Tibial nerve (tissue), 4 donors: Measurements from ENCODE around the gene CIZ1.

Experiments used
- CTCF ChIP-seq, 5 experiments: fragments of 200-600 bp in 3 of 5; fragments of 450-650 bp in 2 of 5; sonication (generic) in 3 of 5; IDR thresholded peaks; one replicate each; pipeline ENCODE4 v1.5.1; 2016 to 2019; ENCODE audit warnings: antibody characterized with exemption in 5 of 5, mild to moderate bottlenecking in 3 of 5, moderate library complexity in 2 of 5
- EP300 ChIP-seq, 2 donors: sonication (generic); formaldehyde crosslinking; IDR thresholded peaks; one replicate each; pipeline ENCODE4 v1.6.1; 2017; ENCODE audit warnings: antibody characterized with exemption in 2 of 2, mild to moderate bottlenecking in 1 of 2
- POLR2A ChIP-seq, 2 donors: fragments of 450-650 bp; IDR thresholded peaks; one replicate each; pipeline ENCODE4 v1.6.1; 2017; ENCODE audit warnings: antibody characterized with exemption in 2 of 2, mild to moderate bottlenecking in 2 of 2, moderate library complexity in 2 of 2

- TF ChIP-seq CTCF (IDR thresholded peaks at IDR 0.05) (peak; percentile 94 to 99 (median 97)), POLR2A (IDR thresholded peaks at IDR 0.05) (peak in 1 of 2 donors; percentile 14), EP300 (IDR thresholded peaks at IDR 0.05) (no peak)
These were observed 11.8 kb upstream of the CIZ1 start, which contains the start of gene DNM1 for GRCh38 chr9:128203024-128203706.
